Measurements from ENCODE around the gene PPP1R14C.

Gene PPP1R14C

DNA sequence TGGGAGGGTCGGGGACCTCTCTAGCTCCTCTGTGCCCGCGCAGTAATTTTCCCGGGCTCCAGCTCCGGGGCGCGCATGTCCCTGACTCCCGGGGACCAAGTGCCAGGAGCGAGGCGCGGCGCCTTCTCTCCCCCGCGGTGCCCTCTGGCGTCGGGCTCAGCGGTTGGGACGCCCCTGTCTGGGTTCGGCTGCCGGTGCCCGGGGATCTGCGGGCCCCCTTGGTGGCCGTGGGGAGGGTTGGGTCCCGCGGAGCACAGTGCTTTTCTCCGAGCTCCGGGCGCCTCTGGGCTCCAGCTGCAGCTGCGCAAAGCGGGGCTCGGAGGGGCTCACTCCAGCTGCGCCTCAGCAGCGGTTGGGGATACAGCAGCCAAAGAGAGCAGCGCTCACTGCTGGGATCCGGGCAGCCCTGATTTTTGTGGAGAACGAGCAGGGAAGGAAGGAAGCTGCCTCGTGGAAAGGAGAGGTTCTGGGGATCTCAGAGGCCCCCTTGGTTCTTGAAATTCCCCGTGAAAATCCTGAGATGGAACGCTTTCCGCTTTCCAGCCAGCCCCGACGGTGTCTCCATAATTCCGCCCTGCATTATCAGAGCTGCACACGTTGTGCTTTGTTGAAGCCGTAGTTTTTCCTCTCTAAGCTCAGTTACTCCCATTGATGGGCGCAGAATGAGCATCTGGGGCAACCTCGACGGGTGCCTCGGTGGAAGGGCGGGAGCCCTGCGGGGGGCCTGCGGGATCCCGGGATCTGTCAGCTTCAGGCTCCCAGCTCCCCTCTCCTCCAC is 861 bp downstream of the PPP1R14C start:
- Histone ChIP-seq H3K9ac (ENCODE audit: insufficient read length) (no peak overlapping the region), H3K36me3 (ENCODE audit: insufficient read depth, low read length) (no peaks in the 10 kb centered on the region), H3K4me3 (peak overlapping the region; percentile 83), H3K9me3 (ENCODE audit: low read depth, low read length) (no peaks in the 10 kb centered on the region), H3K27ac (no peak overlapping the region)
- TF ChIP-seq EZH2 (IDR thresholded peaks at IDR 0.05) = no peak
- TF ChIP-seq FOXP2 (optimal IDR thresholded peaks at IDR 0.05; ENCODE audit: control extremely low read depth, extremely low read length, insufficient read depth) = no peak
- no peak for TF ChIP-seq POLR2AphosphoS5 (IDR thresholded peaks at IDR 0.05; ENCODE audit: borderline replicate concordance, low read depth, low read length)
- DNase-seq (ENCODE audit: low read depth, low spot score) = no peak

DNA sequence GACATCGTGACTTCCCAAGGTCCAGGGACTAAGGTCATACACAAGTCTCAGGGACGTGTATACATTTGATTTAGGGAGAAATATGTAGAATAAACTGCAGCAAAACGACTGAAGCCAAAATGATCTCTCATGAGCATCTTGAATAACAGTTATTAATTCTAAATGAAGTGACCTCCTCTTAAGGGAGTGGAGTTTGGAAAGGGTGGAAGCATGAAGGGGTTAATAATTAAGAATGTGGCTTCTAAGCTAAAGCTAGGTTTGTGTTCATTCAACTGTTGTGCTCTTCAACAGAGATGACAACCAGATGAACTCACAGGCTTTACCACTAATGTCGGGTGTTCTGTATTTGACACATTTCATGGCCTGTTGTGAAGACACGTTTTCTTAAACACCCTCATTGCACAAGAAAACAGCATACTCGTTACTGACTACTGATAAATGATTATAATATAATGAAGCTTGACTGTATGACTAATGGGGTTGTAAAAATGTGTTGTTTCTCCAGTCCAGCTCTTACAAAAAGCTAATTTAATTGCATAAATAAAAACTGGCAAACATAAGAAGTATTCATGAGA is 1.5 kb downstream of the PPP1R14C start:
- TF ChIP-seq POLR2AphosphoS5 (IDR thresholded peaks at IDR 0.05; ENCODE audit: borderline replicate concordance, low read depth, low read length) (no peak), FOXP2 (optimal IDR thresholded peaks at IDR 0.05; ENCODE audit: control extremely low read depth, extremely low read length, insufficient read depth) (no peak), EZH2 (IDR thresholded peaks at IDR 0.05) (no peak)
- no peaks in the 10 kb centered on the region for H3K36me3 ChIP-seq (ENCODE audit: insufficient read depth, low read length)
- no peaks in the 10 kb centered on the region for H3K9me3 ChIP-seq (ENCODE audit: low read depth, low read length)
- H3K27ac ChIP-seq = no peak overlapping the region
- H3K4me3 ChIP-seq = peak overlapping the region; percentile 83
- no peak overlapping the region for H3K9ac ChIP-seq (ENCODE audit: insufficient read length)
- DNase-seq (ENCODE audit: low read depth, low spot score) = no peak

DNA sequence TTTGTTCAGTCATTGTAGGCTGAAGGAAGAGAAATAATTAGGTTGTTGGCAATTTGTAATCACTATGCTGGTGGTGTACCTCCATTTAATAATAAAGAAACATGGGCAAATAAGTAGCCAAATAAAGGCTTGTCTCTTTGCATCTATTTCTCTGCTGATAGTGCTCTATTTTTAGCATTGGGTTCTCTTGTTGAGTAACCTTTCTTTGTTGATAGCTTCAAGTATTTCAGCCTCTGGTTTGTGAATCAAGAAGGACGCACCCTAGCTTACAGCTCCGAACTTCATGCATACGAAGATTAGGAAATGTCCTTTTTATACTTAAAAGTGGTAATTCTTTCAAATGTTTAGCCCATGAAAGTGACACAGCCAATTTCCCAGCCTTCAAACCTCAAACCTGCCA is 2.6 kb downstream of the PPP1R14C start:
- Histone ChIP-seq H3K27ac (no peak overlapping the region), H3K4me3 (no peak overlapping the region), H3K9ac (ENCODE audit: insufficient read length) (no peak overlapping the region), H3K36me3 (ENCODE audit: insufficient read depth, low read length) (no peaks in the 10 kb centered on the region), H3K9me3 (ENCODE audit: low read depth, low read length) (no peaks in the 10 kb centered on the region)
- DNase-seq (ENCODE audit: low read depth, low spot score) = no peak
- TF ChIP-seq EZH2 (IDR thresholded peaks at IDR 0.05) (no peak), FOXP2 (optimal IDR thresholded peaks at IDR 0.05; ENCODE audit: control extremely low read depth, extremely low read length, insufficient read depth) (no peak), POLR2AphosphoS5 (IDR thresholded peaks at IDR 0.05; ENCODE audit: borderline replicate concordance, low read depth, low read length) (no peak)

DNA sequence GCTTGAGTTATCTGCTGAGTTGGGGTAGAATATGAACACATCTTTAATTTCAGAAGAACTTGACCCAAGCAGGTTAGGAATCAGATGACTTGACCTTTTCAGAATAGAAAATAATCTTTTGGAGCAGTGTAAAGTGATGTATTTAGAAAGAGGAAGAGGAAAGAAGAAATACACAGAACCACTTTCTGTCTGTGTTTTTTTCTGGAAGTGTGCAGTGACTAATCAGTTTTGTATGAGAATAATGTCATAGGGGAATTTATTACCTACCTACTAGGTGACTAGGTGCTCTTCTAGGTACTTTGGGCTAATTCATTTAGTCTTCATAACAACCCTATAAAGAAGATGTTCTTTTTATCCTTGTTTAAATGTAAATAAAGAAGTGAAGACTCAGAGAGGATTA is 3.0 kb downstream of the PPP1R14C start:
- Histone ChIP-seq H3K9ac (ENCODE audit: insufficient read length) (no peak overlapping the region), H3K9me3 (ENCODE audit: low read depth, low read length) (no peaks in the 10 kb centered on the region), H3K27ac (no peak overlapping the region), H3K4me3 (no peak overlapping the region), H3K36me3 (ENCODE audit: insufficient read depth, low read length) (no peaks in the 10 kb centered on the region)
- DNase-seq (ENCODE audit: low read depth, low spot score) = no peak
- TF ChIP-seq FOXP2 (optimal IDR thresholded peaks at IDR 0.05; ENCODE audit: control extremely low read depth, extremely low read length, insufficient read depth) = no peak
- TF ChIP-seq POLR2AphosphoS5 (IDR thresholded peaks at IDR 0.05; ENCODE audit: borderline replicate concordance, low read depth, low read length) = no peak
- TF ChIP-seq EZH2 (IDR thresholded peaks at IDR 0.05) = no peak

DNA sequence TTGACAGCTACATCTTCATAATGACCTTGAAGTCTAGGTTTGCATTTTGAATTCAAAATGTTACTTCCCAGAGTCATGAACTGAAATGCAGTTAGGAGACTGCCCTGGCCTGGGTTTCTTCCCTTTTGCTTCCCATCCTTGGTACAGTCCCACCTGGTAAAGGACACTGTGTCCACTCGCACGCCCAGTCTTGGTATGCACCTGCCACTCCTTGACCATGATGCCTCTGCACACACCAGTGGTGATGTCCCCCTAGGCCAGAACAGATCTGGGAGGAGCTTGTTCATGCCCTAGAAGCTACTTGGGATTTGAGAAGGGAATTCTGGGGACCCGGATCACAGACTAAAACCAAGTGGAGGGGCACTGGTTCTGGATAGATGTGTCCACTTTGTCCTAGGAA is 3.6 kb downstream of the PPP1R14C start:
- H3K27ac ChIP-seq = no peak overlapping the region
- no peak overlapping the region for H3K4me3 ChIP-seq
- H3K9me3 ChIP-seq (ENCODE audit: low read depth, low read length) = no peaks in the 10 kb centered on the region
- no peak overlapping the region for H3K9ac ChIP-seq (ENCODE audit: insufficient read length)
- no peak for DNase-seq (ENCODE audit: low read depth, low spot score)
- no peaks in the 10 kb centered on the region for H3K36me3 ChIP-seq (ENCODE audit: insufficient read depth, low read length)
- no peak for TF ChIP-seq FOXP2 (optimal IDR thresholded peaks at IDR 0.05; ENCODE audit: control extremely low read depth, extremely low read length, insufficient read depth)
- TF ChIP-seq POLR2AphosphoS5 (IDR thresholded peaks at IDR 0.05; ENCODE audit: borderline replicate concordance, low read depth, low read length) = no peak
- no peak for TF ChIP-seq EZH2 (IDR thresholded peaks at IDR 0.05)

DNA sequence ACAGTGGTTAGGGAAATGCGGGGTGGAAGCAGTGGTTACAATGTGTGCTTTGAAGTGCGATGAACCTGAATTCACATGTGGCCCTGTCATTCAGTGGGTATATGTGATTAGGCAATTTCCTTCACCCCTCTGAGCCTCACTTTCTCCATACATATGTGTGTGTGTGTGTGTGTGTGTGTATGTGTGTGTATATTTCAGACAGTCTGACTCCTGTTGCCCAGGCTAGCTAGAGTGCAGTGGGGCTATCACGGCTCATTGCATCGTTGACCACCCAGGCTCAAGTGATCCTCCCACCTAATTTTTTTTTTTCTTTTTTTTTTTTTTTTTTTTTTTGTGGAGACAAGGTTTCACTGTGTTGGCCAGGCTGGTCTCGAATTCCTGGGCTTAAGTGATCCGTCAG is 6.3 kb downstream of the PPP1R14C start:
- Histone ChIP-seq H3K27ac (no peak overlapping the region), H3K4me3 (no peak overlapping the region), H3K9me3 (ENCODE audit: low read depth, low read length) (no peaks in the 10 kb centered on the region), H3K36me3 (ENCODE audit: insufficient read depth, low read length) (no peaks in the 10 kb centered on the region), H3K9ac (ENCODE audit: insufficient read length) (no peak overlapping the region)
- DNase-seq (ENCODE audit: low read depth, low spot score) = no peak
- TF ChIP-seq FOXP2 (optimal IDR thresholded peaks at IDR 0.05; ENCODE audit: control extremely low read depth, extremely low read length, insufficient read depth) = no peak
- no peak for TF ChIP-seq POLR2AphosphoS5 (IDR thresholded peaks at IDR 0.05; ENCODE audit: borderline replicate concordance, low read depth, low read length)
- TF ChIP-seq EZH2 (IDR thresholded peaks at IDR 0.05) = no peak

DNA sequence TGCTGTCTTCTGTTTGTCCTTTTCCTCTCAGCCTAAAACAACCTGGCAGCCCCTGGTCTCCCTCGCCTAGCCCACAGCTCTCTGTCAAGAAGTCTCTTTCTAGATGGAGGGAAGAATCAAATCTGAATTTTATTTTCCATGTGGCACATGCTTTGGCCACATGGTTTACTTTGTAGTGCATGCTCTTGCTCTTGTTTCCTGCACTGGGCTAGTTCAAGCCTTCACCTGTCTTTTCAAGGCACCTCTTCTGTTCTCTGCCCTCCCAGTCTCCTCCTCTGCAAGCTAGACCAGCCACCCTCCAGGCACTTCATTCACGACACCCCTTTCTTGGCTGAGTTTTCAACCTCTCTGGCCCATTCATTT is 7.6 kb downstream of the PPP1R14C start:
- no peaks in the 10 kb centered on the region for H3K9me3 ChIP-seq (ENCODE audit: low read depth, low read length)
- TF ChIP-seq POLR2AphosphoS5 (IDR thresholded peaks at IDR 0.05; ENCODE audit: borderline replicate concordance, low read depth, low read length) (no peak), EZH2 (IDR thresholded peaks at IDR 0.05) (no peak), FOXP2 (optimal IDR thresholded peaks at IDR 0.05; ENCODE audit: control extremely low read depth, extremely low read length, insufficient read depth) (no peak)
- H3K36me3 ChIP-seq (ENCODE audit: insufficient read depth, low read length) = no peaks in the 10 kb centered on the region
- no peak overlapping the region for H3K27ac ChIP-seq
- no peak overlapping the region for H3K9ac ChIP-seq (ENCODE audit: insufficient read length)
- no peak for DNase-seq (ENCODE audit: low read depth, low spot score)
- no peak overlapping the region for H3K4me3 ChIP-seq

DNA sequence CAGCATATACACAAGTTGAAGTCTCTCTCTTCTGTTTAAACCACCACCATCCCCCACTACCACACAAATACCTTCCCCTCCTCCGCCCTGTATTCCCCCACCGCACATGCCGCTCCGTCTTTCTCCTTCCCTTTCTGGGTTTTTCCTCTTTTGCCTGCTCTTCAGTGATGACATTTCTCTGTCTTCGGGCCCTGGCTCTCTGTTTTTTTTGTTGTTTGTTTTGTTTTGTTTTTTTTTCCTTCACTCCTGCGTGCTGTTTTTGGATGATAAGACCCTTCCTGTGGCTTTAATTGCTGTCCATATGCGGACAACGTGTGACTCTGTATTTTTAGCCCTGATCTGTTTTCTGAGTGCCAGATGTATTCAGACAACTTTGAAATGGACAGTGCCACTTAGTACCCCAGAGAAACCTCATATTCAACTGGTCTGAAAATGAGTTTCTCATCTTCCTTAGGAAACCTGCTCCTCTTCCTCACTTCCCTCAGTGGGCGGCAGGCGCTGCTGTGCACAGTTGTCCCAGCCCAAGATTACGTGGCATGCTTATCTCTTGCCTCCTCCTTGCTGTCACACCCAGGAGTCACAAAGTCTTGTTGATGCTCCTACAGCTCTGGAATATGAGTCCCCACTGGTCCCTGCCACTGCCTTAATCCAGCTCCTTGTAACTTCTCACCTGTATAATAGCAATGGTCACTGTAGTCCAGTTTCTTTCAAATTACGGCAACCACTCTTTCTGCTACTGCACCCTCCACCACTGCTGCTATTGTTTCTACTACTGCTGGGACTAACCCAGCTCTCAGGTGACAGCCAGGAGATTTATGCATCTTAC is 8.2 kb downstream of the PPP1R14C start:
- Histone ChIP-seq H3K27ac (no peak overlapping the region), H3K9me3 (ENCODE audit: low read depth, low read length) (no peaks in the 10 kb centered on the region), H3K4me3 (no peak overlapping the region), H3K9ac (ENCODE audit: insufficient read length) (no peak overlapping the region), H3K36me3 (ENCODE audit: insufficient read depth, low read length) (no peaks in the 10 kb centered on the region)
- no peak for TF ChIP-seq EZH2 (IDR thresholded peaks at IDR 0.05)
- TF ChIP-seq POLR2AphosphoS5 (IDR thresholded peaks at IDR 0.05; ENCODE audit: borderline replicate concordance, low read depth, low read length) = no peak
- no peak for TF ChIP-seq FOXP2 (optimal IDR thresholded peaks at IDR 0.05; ENCODE audit: control extremely low read depth, extremely low read length, insufficient read depth)
- no peak for DNase-seq (ENCODE audit: low read depth, low spot score)

All from SK-N-MC (cell line).